GM19397 (cell line): ENCODE measurements around the gene AKR7A2.
"Not testable (repeated sequence)": the region's sequence is repeated elsewhere in the genome, so short reads cannot be mapped to it uniquely, and the experiment has no call there.

Experiments used
- ATAC-seq: cut with Tn5 transposase; IDR thresholded peaks from one replicate; pipeline ENCODE4 v1.9.1; 2021; ENCODE audit warnings: mild to moderate bottlenecking, moderate library complexity; ENCODE audit not compliant: unreplicated experiment

Gene AKR7A2

GRCh38 chr1:19307794-19308508 is 4.0 kb downstream of the AKR7A2 start:
- no peak for ATAC-seq

DNA sequence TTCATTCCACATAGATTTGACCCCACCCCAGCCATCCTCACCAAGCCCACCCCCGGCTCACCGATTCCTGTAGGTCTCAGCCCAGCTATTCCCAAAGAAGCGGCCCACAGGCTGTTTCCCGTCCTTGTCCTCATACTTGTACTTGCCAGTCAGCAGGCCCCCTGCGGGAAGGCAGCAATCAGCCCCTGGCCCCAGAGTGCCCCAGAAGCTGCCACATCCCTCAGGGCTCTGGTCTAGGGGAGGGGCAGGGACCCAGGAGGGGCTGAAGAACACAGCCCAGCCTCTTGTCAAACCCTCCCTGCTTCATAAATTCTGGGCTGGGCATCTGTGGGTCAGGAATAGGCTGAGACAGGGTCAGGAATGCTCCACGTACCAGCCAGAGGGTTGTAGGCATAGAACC is 5.0 kb downstream of the AKR7A2 start:
- ATAC-seq = no peak

- no peak for ATAC-seq
Measured at GRCh38 chr1:19305880-19306279, 6.1 kb downstream of the AKR7A2 start.

DNA sequence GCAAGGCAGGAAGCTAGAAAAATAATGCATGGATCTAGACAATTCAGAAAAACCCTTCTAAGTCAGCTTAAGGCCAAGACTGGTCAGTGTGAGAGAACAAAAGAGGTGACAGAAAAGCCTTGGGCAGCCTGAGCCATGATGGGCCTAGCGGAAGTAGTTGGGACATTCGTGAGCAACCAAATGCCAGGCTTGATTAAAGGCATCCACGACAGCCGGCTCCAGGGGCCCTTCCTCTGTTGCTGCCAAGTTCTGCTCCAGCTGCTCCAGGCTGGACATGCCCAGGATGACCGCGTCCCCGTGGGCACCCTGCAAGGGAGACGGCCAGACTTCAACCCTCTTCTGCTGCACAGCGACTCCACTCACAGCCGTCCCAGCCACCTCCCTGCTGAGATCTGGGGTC is 7.9 kb downstream of the AKR7A2 start:
- not testable (repeated sequence) for ATAC-seq

DNA sequence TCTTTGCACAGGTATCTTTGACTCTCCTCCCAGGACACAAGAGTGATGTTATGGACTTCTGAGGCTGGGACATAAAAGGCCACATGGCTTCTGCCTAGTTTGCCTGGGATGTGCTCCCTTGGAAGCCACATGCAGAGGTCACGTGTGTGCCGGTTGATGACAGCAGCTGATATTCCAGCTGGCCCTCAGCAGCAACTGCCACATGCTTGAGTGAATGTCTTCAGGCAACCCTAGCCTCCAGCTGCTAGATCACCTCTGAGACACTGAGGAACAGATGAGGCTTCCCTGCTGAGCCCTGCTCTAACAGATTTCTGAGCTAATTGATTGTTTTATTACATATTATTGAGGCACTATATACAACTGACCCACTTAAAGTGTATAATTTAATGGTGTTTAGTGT is 11.7 kb downstream of the AKR7A2 start:
- no peak for ATAC-seq

GRCh38 chr1:19294638-19295037 is 17.3 kb downstream of the AKR7A2 start:
- no peak for ATAC-seq

- ATAC-seq = no peak
Measured at GRCh38 chr1:19289244-19289643, 22.7 kb downstream of the AKR7A2 start.

GRCh38 chr1:19288324-19289241 is 23.4 kb downstream of the AKR7A2 start, which contains the start of gene AKR7A3:
Gene AKR7A3 (minus strand): TSS chr1:19288770. CDS start chr1:19288709, 61 bp downstream.
- ATAC-seq = not testable (repeated sequence)

GRCh38 chr1:19287436-19288185 is 24.3 kb downstream of the AKR7A2 start:
- no peak for ATAC-seq

DNA sequence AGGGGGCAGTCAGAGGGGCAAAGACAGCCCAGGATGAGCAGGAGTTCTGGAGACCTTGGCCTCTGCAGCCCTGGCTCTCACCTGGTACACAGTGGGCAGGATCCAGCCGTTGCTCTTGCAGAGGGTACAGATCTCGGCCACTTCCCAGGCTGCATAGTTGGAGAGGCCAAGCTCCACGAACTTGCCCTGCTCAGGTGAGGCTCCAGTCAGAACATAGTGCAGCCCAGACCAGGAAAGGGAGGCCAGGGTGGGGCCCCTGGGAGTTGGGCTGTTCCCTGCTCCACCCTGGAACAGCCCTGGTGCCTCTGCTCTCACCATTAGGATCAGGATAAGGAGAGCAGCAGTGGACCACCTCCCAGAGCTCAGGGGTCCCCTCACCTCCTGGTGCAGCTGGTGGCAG is 26.1 kb downstream of the AKR7A2 start:
- not testable (repeated sequence) for ATAC-seq

GRCh38 chr1:19285366-19285765 is 26.6 kb downstream of the AKR7A2 start:
- ATAC-seq = not testable (repeated sequence)

GRCh38 chr1:19284881-19285280 is 27.1 kb downstream of the AKR7A2 start:
- ATAC-seq = no peak

GRCh38 chr1:19283891-19284290 is 28.1 kb downstream of the AKR7A2 start:
- ATAC-seq = no peak

DNA sequence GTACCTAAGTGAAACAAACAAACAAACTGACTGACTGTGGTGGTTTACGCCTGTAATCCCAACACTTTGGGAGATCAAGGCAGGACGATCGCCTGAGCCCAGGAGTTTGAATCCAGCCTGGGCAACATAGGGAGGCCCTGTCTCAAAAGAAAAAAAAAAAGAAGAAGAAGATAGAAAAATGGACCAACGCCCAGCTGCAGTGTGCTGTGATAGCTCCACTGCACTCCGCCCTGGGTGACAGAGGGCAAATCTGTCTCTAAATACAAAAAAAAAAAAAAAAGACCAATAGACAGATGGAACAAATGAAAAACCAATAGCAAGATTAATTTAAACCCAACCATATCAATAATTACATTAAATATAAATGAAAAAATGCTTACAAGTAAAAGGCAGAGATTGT is 37.3 kb downstream of the AKR7A2 start:
- ATAC-seq = no peak

GRCh38 chr1:19273844-19274531 is 38.0 kb downstream of the AKR7A2 start:
- ATAC-seq = not testable (repeated sequence)

DNA sequence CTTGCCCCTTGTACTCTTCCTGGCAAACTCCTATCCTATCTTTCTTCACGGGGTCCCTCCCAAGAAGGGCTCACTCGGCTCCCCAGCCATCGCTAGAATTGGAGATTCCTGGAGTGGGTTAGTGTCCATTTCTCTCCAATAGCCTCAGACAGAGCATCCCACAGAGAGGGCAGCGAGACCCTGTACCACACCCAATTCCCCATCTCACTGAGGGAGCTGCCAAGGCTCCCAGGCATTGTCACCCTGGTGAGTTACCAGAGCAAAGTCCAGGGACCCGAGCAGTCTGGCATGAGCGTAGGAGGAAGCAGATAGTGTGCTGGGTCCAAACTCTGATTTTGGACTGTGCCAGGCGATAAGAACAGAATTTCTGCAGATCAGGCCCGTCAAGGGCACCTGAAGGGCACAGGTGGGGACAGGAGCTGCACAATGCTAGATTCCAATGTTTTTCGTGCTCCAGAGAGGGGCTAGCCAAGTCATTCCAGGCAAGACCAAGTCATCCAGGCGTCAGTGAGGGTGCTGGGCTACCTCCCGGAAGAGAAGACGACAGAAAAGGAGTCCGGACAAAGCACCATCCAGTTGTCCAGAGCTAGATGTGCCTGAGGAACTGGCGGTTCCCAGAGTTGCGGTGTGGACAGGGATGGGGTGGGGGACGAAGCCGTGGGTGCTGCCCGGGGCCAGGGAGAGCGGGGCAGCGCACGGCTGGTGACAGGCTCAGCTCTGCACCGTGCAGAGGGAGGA is 38.7 kb downstream of the AKR7A2 start:
- ATAC-seq = no peak

- ATAC-seq = no peak
Measured at GRCh38 chr1:19272064-19272463, 39.9 kb downstream of the AKR7A2 start.

GRCh38 chr1:19270343-19270730 is 41.6 kb downstream of the AKR7A2 start:
- ATAC-seq = not testable (repeated sequence)

- not testable (repeated sequence) for ATAC-seq
Measured at GRCh38 chr1:19269427-19270342, 42.3 kb downstream of the AKR7A2 start.
